GM21447 (cell line): Measurements from ENCODE around the gene KCNAB1.

ENCODE experiments used
- ATAC-seq: cut with Tn5 transposase; IDR thresholded peaks from one replicate; pipeline ENCODE4 v1.9.1; 2021; ENCODE audit not compliant: unreplicated experiment

The KCNAB1 gene

GRCh38 chr3:156360083-156360482 is 239.7 kb downstream of the KCNAB1 start:
- no peak for ATAC-seq

GRCh38 chr3:156360963-156361362 is 240.6 kb downstream of the KCNAB1 start:
- ATAC-seq: no peak

- ATAC-seq: no peak
Measured at GRCh38 chr3:156366559-156366958, 246.2 kb downstream of the KCNAB1 start.

- ATAC-seq: peak; percentile 70
Measured at GRCh38 chr3:156368189-156368588, 247.8 kb downstream of the KCNAB1 start.

- ATAC-seq: no peak
Measured at GRCh38 chr3:156371701-156372100, 251.3 kb downstream of the KCNAB1 start.

- ATAC-seq: no peak
Measured at GRCh38 chr3:156373095-156373494, 252.7 kb downstream of the KCNAB1 start.

- ATAC-seq: no peak
Measured at GRCh38 chr3:156373654-156374053, 253.3 kb downstream of the KCNAB1 start.

GRCh38 chr3:156376199-156376598 is 255.8 kb downstream of the KCNAB1 start:
- no peak for ATAC-seq

GRCh38 chr3:156377266-156377665 is 256.9 kb downstream of the KCNAB1 start:
- no peak for ATAC-seq

GRCh38 chr3:156377718-156378117 is 257.3 kb downstream of the KCNAB1 start:
- ATAC-seq: no peak

GRCh38 chr3:156378871-156379270 is 258.5 kb downstream of the KCNAB1 start:
- no peak for ATAC-seq

GRCh38 chr3:156379327-156379726 is 258.9 kb downstream of the KCNAB1 start:
- ATAC-seq: no peak

GRCh38 chr3:156381253-156381652 is 260.9 kb downstream of the KCNAB1 start:
- no peak for ATAC-seq

- peak; percentile 55 for ATAC-seq
Measured at GRCh38 chr3:156382458-156383346, 262.3 kb downstream of the KCNAB1 start.

GRCh38 chr3:156383441-156384025 is 263.2 kb downstream of the KCNAB1 start:
- ATAC-seq: no peak

- no peak for ATAC-seq
Measured at GRCh38 chr3:156388497-156389448, 268.4 kb downstream of the KCNAB1 start.

- no peak for ATAC-seq
Measured at GRCh38 chr3:156389449-156389950, 269.1 kb downstream of the KCNAB1 start.

GRCh38 chr3:156390846-156391245 is 270.5 kb downstream of the KCNAB1 start:
- ATAC-seq: no peak

- ATAC-seq: no peak
Measured at GRCh38 chr3:156395961-156396710, 275.8 kb downstream of the KCNAB1 start.

GRCh38 chr3:156396851-156397250 is 276.5 kb downstream of the KCNAB1 start:
- ATAC-seq: no peak
